NCI-H146 (cell line): ENCODE data around the gene JARID2.
A peak's percentile ranks its signal among the peaks of the same experiment; 100 is the strongest.

Source experiments
- DNase-seq: peaks from one replicate; lab custom pipeline; 2025; lab: John Stamatoyannopoulos, UW

JARID2 gene

DNA sequence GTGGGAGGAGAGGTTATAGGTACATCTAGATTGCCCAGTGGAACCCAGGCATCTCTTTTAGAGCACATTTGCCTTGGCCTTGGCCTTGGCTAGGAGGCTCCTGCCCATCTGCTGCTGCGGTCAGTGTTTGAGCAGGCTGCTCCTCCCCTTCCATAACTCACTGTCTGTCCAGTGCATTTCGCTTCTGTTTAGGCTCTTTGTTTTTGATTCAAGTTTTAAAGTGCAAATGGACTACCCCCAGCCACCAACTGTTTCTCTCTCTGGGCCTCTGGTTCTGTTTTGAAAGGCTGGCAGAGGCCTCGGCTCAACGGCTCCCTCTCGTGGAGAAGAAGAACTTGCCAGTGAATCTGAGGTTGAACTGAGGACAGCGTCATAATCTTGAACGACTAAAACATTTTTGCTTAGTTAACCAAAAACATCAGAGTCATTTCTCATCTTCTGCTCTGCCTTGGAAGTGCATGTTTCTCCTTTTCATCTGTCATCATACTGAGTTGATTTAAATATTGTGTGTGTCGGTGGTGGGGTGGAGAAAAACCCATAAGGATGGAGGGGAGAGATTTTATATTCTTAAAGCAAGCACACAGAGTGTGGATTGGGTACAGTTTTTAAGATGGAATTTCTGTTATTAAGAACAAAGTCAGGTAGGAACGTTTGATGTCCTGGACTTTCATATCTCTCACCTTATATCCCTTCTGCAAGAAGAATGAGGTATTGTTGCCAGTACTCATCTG lies 245.6 kb downstream of the JARID2 start:
- DNase-seq: peak; percentile 41

DNA sequence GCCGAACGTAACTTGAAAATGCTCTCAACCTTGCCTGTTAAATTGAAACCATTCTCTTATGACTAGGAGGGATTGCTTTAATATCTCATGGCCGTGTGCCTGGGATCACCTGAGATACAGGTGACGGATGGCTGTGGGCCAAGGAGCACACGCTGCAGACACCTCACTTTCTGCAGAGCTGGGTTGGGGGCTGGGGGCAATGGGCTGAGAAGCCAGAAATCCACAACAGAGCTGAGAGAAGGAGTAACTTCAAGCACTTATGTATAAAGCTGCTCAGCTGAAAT lies 246.1 kb downstream of the JARID2 start:
- DNase-seq: no peak

DNA sequence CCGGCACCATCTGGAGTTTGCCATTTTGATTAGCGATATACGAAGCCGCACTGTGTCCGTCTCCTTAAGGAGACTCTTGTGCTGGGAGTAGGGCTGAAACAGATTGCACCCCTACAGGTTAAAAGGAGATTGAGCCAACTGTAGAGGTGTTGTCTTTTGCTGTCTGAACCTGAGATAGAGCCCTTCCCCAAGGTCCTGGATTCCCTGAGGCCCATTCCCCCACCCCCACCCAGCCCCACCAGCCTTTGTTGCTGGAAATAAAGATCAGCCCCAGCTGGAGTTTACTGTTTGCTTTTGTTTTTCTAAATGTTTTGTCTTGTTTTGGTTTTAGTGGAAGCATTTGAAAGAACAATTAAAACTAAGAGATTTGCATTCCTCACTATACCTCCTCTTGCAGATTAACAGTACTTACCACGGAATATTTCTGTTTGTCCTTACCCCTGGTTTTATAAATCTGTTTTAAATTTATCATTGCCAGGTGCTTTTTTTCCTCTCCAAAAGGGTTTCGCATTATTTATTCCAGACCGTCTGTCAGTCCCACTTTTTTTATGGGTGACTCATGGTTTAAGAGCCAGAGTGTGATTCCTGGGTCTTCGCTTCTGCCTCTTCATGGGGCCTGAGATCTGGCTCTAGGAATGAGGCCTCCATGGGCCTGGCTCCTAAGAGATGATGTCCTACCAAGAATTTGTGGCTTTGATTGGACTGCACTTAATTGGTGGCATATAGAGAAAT lies 247.7 kb downstream of the JARID2 start:
- DNase-seq: no peak

DNA sequence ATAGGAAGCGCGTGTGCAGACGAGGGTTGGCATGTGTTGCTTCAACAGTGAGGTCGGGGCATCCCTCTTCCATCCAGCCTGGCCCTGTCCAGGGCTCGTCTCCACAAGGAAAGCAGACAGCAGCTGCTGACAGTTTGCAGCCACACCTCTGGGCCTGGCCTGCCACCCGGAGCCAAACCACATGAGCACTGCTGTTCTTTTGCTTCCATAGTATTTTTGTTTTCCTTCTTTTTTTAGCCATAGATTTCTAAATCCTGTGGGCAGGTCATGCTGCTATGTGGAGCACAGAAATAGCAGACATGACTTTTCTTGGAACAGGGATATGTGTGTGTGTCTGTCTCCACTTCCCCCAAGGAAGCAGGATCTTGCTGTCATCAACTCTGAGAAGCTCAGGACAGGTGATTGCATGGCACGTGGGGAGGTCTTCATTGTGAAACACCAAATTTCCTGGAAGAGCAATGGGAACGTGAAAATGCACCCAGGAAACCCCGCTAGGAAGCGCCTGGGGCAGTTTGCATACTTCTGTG lies 249.6 kb downstream of the JARID2 start:
- no peak for DNase-seq

DNA sequence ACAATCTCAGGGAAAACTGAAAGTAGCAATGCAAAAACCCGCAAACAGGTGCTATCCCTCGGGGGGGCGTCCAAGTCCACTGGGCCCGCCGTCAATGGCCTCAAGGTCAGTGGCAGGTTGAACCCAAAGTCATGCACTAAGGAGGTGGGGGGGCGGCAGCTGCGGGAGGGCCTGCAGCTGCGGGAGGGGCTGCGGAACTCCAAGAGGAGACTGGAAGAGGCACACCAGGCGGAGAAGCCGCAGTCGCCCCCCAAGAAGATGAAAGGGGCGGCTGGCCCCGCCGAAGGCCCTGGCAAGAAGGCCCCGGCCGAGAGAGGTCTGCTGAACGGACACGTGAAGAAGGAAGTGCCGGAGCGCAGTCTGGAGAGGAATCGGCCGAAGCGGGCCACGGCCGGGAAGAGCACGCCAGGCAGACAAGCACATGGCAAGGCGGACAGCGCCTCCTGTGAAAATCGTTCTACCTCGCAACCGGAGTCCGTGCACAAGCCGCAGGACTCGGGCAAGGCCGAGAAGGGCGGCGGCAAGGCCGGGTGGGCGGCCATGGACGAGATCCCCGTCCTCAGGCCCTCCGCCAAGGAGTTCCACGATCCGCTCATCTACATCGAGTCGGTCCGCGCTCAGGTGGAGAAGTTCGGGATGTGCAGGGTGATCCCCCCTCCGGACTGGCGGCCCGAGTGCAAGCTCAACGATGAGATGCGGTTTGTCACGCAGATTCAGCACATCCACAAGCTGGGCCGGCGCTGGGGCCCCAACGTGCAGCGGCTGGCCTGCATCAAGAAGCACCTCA lies 250.7 kb downstream of the JARID2 start:
- no peak for DNase-seq

DNA sequence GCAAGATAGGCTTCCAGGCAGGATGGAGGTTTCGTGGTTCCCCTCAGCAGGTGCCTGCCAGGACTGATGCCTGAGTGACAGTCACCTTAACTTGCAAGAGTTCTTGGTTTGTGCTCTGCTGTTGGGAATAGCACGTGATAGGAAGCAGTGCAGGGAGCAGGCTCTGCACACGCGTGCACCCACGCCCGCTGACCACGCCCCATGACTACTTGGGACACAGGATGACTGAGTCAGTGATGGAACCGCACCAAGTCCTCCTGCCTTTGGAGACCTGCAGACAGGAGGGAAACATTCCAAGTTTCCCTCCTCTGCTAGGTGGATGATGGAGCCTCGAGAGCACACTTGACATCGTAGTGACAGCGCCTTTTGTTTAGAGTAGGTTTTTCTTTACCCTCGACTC lies 252.8 kb downstream of the JARID2 start:
- no peak for DNase-seq

DNA sequence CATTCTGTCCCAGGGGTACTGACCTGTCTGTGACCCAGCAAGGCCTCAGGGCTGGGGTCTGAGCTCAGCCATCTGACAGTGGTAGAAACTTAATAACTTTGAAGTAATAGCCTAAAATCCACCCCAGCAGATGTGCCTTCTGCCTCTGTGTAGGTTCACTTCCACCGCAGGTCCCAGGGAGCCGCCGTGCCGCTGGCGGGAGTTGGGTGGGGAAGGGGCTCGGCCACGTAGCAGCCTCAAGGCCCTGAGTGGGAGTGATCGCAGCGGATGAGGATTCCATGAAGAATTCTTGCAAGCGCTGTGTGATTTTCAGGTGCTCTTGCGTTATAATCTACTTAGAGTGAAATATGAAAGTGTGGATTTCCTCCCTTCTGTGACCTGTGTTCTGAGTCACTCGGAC lies 253.3 kb downstream of the JARID2 start:
- DNase-seq: no peak

DNA sequence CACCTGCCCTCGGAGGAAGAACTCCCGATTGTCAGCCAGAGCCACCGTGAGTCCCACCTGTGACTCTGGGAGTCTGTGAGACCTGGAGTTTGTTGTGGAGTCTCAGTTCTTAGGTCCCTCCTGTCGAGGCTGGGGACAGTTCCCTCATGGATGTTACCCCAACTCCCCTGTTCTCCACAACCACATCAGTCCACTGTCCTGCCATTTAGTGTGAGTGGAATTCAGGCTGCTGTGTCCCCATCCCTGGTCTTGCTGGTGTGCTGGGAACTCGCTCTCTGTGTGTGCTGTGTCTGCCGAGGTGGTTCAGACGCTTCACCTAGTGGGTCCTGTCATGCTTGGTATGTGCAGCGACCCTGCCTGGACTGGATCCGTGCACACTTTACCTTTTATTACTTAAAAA lies 253.7 kb downstream of the JARID2 start:
- no peak for DNase-seq

DNA sequence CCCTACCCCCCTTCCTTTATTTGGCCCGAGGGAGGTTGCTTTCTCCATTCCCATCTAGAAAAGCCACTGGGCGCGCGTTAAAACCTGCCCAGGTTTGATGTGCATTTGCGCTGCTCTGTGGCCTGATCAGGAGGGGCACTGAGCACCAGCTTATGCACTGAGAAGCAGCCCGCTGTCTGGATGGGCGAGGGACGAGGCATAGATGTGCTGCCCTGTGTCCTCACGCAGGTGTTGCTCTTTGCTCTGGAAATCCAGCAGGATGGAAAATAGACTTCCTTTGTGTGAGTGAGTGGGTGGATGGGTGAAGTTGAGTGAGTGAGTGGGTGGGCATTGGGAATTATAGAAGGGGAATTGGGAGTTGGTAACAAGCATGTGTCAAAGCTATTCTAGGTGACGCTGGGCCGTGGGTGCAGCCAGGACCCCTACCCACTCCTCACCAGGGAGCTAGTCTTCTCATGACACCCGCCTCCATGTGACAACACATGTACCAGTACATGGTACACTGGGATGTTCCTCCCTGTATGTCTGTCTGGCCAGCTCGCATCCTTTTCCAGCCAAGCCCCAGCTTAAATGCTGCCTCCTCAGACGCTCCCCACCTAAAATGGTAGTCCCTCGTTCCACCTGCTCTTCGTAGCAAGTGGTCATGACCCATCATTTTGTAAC lies 254.3 kb downstream of the JARID2 start:
- no peak for DNase-seq

DNA sequence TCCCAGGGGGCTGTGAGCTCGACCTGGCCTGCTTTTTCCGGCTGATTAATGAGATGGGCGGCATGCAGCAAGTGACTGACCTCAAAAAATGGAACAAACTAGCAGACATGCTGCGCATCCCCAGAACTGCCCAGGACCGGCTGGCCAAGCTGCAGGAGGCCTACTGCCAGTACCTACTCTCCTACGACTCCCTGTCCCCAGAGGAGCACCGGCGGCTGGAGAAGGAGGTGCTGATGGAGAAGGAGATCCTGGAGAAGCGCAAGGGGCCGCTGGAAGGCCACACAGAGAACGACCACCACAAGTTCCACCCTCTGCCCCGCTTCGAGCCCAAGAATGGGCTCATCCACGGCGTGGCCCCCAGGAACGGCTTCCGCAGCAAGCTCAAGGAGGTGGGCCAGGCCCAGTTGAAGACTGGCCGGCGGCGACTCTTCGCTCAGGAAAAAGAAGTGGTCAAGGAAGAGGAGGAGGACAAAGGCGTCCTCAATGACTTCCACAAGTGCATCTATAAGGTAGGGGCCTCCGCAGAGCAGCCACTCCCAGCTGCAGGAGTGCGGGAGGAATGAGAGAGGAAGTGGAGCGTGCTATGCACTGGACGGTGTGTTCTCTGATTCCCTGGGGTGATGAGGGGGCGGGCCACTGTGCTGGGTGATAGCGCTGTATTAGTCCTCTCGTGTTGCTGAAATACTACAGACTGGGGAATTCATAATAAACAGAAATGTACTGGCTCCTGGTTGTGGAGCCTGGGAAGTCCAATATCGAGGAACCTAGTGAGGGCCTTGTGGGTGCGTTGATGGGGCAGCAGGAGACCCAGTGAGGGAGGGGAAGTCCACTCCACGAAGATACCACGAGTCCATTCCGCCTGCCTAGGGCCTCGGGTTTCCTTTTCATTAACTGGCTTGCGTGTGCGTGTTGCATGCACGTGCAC lies 255.3 kb downstream of the JARID2 start:
- no peak for DNase-seq

DNA sequence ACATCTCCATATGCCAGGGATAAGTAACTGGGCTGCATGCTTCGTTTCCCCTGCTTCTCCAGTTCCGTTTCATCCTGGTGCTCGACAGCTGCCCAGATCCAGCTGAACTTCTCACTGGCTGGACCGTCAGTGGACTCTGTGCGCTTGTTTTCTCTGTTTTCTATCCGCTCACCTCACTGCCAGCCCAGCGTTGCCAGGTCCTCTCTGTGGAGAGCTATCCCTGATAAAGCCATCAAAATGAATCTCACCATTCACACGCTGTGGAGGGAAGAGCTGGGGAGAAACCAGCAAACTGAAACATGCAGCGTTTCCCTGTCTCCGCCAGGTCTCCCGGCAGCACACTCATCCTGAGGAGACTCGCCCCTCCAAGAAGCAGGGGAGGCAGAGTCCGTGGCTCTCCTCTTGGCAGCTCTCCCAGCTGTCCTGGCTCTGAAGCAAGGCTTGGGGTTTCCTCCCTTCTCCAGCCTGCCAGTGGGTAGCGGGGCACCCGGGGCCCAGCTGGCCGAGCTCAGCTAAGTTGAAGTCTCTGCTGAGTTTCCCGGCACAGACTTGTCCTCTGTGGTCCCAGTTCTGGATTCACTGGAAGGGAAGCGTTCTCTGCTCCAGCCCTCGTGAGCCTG lies 256.1 kb downstream of the JARID2 start:
- DNase-seq: no peak

DNA sequence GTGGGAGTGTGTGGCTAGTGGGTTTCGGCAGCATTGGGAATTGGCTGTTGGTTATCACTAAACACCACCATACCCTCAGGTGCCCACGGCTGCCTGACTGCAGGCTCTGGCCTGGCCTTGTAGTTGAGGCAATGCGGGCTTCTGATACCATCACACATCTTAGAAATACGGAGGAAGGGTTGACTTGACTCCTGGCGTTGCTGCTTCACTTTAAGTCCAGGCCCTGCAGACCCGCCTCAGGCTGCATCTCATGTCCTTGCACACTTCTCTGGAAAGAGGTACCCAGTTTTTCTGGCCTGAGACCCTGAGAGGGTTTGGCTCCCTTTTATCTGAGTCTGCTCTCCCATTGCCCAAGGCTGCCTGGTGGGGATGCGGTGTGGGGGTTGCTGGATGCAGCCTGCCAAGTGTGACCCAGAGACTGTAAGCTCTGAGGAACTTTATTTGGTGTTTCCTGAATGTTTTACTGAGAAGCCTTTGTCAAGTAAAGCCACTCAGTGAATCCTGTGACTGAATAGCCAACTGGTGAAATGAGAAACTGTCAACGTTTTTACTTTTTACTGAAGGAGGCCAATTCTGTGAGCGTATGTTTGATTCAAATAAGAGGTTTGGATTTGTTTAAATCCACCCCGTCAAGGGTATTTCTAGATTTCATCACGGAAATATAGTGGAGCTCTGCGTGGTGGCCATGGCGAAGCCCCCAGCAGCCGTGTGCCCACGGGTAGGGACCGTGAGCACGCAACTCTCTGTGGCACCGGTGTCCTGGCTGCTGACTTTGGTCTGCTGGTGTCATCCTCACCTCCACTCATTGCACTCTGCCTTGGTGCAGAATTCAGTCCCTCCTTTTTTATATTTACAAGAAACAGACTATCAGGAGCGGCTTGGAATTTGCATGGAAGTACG lies 256.8 kb downstream of the JARID2 start:
- no peak for DNase-seq

DNA sequence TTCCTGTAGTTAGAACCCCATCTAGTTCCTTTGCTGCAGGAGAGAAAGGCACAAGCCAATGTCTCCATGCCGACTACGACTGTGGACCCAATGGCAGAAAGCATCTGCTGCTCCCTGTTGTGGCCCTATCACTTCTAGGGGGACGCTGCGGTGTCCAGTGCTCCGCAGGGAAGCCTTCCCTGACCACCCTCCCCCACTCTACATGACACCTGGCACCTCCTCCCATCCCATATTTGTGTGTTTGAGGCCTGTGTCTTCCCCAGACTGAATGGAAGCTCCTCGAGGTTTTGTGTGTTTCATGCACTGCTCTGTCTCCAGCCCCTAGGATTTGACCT lies 257.4 kb downstream of the JARID2 start:
- DNase-seq: no peak

DNA sequence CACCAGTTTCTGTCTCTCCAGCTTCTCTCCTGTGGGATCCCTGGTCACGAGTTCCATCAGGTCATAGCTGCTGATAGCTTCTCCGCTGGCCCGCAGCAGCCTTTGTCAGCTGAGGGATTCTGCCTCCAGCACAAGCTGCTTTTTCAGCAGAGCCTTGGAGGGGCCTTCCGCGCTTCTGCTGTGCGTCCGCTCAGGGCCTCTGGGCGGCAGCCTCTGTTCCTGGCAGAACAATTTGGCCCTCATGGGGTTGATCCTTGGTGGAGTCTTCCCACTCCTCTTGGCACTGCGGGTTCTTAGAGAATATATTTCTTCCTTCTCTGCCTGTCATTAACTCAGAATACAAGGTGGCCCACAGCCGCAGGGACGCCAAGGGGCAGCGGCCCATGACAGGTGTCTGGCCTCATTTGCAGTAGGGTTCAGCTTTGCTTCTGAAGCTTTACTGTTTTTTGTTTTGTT lies 258.2 kb downstream of the JARID2 start:
- no peak for DNase-seq

DNA sequence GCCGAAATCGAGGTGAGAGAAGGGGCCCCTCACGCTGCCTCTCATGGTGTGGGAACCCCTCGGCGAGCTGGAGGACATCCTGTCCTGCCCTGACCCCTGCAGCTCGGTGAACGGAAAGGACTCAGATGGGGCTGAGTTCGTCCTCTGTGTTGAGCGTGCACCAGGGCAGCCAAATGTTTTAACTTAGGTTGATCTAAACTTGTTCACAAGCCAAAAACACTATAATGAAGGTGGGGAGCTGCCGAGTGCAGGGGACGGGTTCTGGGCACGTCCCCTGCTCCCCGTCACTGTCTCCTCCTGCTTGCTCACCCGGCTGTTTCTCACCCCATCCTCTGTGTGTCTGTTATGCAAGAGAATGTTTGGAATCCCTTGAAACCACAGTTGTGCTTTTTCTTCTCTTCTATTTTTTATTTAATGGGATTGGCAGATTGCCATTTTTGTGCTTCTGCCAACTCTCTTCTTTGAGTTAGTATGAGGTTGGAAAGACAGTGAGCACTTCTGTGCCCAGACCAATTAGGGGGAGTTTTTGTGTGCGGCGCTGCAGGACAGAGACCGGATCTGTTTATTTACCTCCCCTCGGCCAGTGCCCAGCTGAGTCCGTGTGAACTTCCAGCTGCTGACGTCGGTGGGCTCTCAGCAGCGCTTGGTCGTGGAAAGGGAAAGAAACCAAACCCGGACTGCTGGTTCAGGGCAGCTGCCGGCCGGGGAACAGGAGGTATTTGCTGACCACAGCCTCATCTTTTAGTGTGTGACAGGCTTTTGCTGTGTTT lies 258.9 kb downstream of the JARID2 start:
- peak; percentile 78 for DNase-seq

DNA sequence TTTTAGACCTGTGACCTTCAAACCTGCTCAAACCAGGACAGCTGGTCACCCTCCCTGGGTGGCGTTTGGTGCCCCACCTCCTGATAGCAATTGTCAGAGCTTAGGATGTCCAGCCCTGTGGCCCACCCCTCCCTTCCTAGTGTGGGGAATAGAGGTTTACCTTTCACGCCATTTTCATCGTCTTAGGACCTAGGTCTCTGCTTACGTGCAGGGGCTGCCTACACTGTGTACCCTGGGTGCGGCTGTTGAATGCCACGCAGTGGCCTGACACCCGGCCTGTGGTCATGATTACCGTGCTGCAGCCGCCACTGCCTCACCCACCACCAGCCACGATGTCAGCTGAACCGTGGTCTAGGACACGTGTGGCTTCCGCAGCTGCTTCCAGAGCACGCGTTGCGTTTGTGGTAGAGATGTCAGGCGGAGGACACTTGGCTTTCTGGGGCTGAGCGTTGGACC lies 259.6 kb downstream of the JARID2 start:
- no peak for DNase-seq

DNA sequence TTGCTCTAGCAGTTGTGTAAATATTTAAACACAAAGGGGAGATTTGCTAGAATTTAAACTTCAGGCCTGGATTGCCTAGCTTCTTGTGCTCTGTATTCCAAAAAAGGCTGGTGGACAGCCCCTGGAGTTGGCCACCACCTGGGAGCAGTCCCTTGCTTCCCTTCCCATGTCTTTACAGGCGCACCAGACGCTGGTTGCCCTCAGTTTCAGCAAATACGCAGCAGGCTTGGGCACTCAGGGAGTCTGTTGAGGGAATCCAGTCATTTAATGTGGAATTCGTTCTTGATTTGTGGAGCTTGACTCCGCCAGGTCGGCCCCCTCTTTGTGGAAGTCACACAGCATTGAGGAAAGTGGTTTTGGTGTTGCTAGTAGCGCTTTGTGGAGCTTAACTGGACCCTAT lies 260.2 kb downstream of the JARID2 start:
- DNase-seq: no peak

DNA sequence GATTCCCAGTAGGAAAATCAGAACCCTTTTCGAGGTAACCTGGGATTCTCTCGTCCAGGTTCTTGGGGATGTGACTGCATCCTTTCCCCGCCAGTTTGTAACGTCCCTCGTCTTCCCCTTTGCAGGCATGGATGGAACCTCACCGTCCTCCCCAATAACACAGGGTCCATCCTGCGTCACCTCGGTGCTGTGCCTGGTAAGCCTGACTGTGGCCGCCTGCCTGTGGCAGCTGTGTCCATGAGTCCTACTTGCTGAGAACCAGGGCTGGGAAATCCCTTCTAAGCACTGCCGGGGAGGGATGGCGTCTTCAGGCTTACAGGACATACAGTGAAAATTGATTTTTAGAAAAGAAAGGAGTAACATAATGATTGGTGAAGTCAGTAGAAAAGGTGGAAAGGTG lies 261.4 kb downstream of the JARID2 start:
- DNase-seq: no peak

DNA sequence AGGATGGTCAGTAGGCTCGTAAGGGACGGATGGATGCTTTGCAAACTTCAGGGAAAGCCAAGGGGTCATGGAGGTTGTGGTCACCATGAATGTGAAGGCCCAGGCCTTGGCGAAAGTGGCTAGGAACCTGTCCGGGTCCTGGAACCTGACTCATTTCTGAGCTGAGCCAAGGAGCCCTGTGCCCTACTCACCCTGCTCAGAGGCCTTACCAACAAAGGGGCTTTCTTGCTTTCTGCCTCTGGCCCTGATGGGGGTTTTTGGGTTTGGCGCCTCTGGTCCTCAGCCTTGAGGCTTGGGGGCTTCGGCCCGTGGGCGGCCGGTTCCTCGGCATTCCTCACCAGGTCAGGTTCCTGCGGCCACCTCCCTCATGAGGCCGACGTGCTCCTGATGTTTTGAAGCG lies 261.9 kb downstream of the JARID2 start:
- no peak for DNase-seq
